HCT116 (cell line): ENCODE data around the gene ARFGEF3. TPM values are rescaled to one million over a fixed set of nuclear protein-coding genes. Genes with fewer than 3 reads are reported as not detected.

Source experiments
- ATAC-seq: fragments of 200-7000 bp; cut with Tn5 transposase; 2 replicates; pipeline ENCODE4 v1.9.1; 2020; ENCODE audit warnings: mild to moderate bottlenecking, moderate library complexity
- BruUV-seq: library from RNA; stranded (reverse); fragments of 400-500 nt; replicated peaks from 2 replicates; lab custom pipeline; 2021; lab: Mats Ljungman, UMichigan
- CTCF ChIA-PET: fragments of 300-600 bp; sonication (Branson Sonifier 250); formaldehyde crosslinking; loops from one replicate; lab custom pipeline; 2021; ENCODE audit warnings: antibody characterized with exemption; lab: Charles Lee
- POLR2A ChIA-PET: fragments of 300-600, 350-600 bp; sonication (Branson Sonifier 250); formaldehyde crosslinking; loops from one replicate; lab custom pipeline; 2021; ENCODE audit warnings: antibody characterized with exemption; lab: Charles Lee
- RAD21 ChIA-PET, 2 experiments: fragments of 300-600 bp; sonication (Branson Sonifier 250); formaldehyde crosslinking; loops; one replicate each; lab custom pipeline; 2023; ENCODE audit warnings: low total read pairs in 2 of 2; ENCODE audit not compliant: uncharacterized antibody in 2 of 2, unreplicated experiment in 2 of 2, low non-redundant PET in 1 of 2; lab: Charles Lee
- DNase-seq: peaks from one replicate; pipeline ENCODE4 v3.0.0-alpha.2; 2010; ENCODE audit warnings: low read depth, low spot score
- H2AFZ ChIP-seq: fragments of 200-600 bp; shearing (Covaris generic), sonication (generic); 2 replicates; pipeline ENCODE4 v1.6.1; 2017; ENCODE audit warnings: low read depth, mixed run types, mixed read lengths, antibody characterized with exemption, low read length; ENCODE audit not compliant: poor library complexity, severe bottlenecking
- H3K27ac ChIP-seq: 2 replicates; pipeline ENCODE4 v1.5.1; 2012; ENCODE audit warnings: low read depth, low read length
- H3K27me3 ChIP-seq: fragments of 200-600 bp; sonication (generic); 2 replicates; pipeline ENCODE4 v1.6.1; 2016; ENCODE audit warnings: mixed run types, low read length, mixed read lengths; ENCODE audit not compliant: insufficient read depth
- H3K36me3 ChIP-seq, 2 experiments: fragments of 200-500 bp in 1 of 2; fragments of 200-600 bp in 1 of 2; sonication (Bioruptor generic) in 1 of 2; sonication (generic) in 1 of 2; 2 replicates each; pipeline versions ENCODE4 v1.5.1 to v1.6.1; 2014 to 2016; ENCODE audit warnings: low read length in 2 of 2, inconsistent platforms in 1 of 2, mixed read lengths in 1 of 2, mixed run types in 1 of 2; ENCODE audit not compliant: insufficient read depth in 2 of 2, control insufficient read depth in 1 of 2
- H3K4me1 ChIP-seq, 2 experiments: fragments of 200-600 bp in 1 of 2; sonication (generic) in 1 of 2; 2 replicates each; pipeline versions ENCODE4 v1.5.1 to v1.6.1; 2012 to 2017; ENCODE audit warnings: low read length in 2 of 2, inconsistent platforms in 1 of 2, mild to moderate bottlenecking in 1 of 2, mixed read lengths in 1 of 2, mixed run types in 1 of 2, moderate library complexity in 1 of 2; ENCODE audit not compliant: insufficient read depth in 2 of 2, control insufficient read depth in 1 of 2
- H3K4me2 ChIP-seq: fragments of 200-600 bp; sonication (generic); 2 replicates; pipeline ENCODE4 v1.6.1; 2017; ENCODE audit warnings: mixed run types, low read length, mixed read lengths
- H3K4me3 ChIP-seq, 2 experiments: fragments of 200-600 bp in 1 of 2; sonication (generic) in 1 of 2; replicated peaks in 1 of 2; 2 replicates each; pipeline ENCODE4 v1.5.1; 2011 to 2016; ENCODE audit warnings: low read length in 2 of 2, control low read depth in 1 of 2, low read depth in 1 of 2, mild to moderate bottlenecking in 1 of 2, mixed read lengths in 1 of 2, mixed run types in 1 of 2
- H3K79me2 ChIP-seq: fragments of 200-600 bp; sonication (generic); 2 replicates; pipeline ENCODE4 v1.6.1; 2017; ENCODE audit warnings: mild to moderate bottlenecking, mixed run types, low read length, moderate library complexity, mixed read lengths; ENCODE audit not compliant: insufficient read depth
- H3K9ac ChIP-seq: fragments of 200-600 bp; sonication (generic); 2 replicates; pipeline ENCODE4 v1.6.1; 2016; ENCODE audit warnings: low read length, mixed read lengths
- H3K9me2 ChIP-seq: fragments of 200-600 bp; sonication (generic), shearing (Covaris generic); 2 replicates; pipeline ENCODE4 v1.6.1; 2017; ENCODE audit warnings: mixed run types, mild to moderate bottlenecking, moderate library complexity; ENCODE audit not compliant: insufficient read depth
- H3K9me3 ChIP-seq, 2 experiments: fragments of 200-500 bp in 1 of 2; fragments of 200-600 bp in 1 of 2; sonication (Bioruptor generic) in 1 of 2; sonication (generic) in 1 of 2; 2 replicates each; pipeline ENCODE4 v1.6.1; 2014 to 2017; ENCODE audit warnings: low read length in 2 of 2, mixed read lengths in 2 of 2, inconsistent platforms in 1 of 2, low read depth in 1 of 2, mild to moderate bottlenecking in 1 of 2, mixed run types in 1 of 2, moderate library complexity in 1 of 2; ENCODE audit not compliant: control insufficient read depth in 1 of 2, insufficient read depth in 1 of 2
- H4K20me1 ChIP-seq: fragments of 200-600 bp; sonication (generic), shearing (Covaris generic); 2 replicates; pipeline ENCODE4 v1.6.1; 2017; ENCODE audit warnings: mixed run types, mild to moderate bottlenecking, moderate library complexity; ENCODE audit not compliant: insufficient read depth
- CEBPB ChIP-seq: IDR thresholded peaks from 2 replicates; pipeline ENCODE4 v1.6.1; 2012; ENCODE audit warnings: low read depth
- POLR2AphosphoS5 ChIP-seq: IDR thresholded peaks from 2 replicates; pipeline ENCODE4 v1.6.1; 2011; ENCODE audit warnings: mild to moderate bottlenecking, low read depth, low read length, moderate library complexity
- REST ChIP-seq: IDR thresholded peaks from 2 replicates; pipeline ENCODE4 v1.6.1; 2012; ENCODE audit warnings: low read depth
- SP1 ChIP-seq: IDR thresholded peaks from 2 replicates; pipeline ENCODE4 v1.6.1; 2012; ENCODE audit warnings: low read depth
- ZBTB33 ChIP-seq: IDR thresholded peaks from 2 replicates; pipeline ENCODE4 v1.6.1; 2011; ENCODE audit warnings: mild to moderate bottlenecking, low read length, moderate library complexity; ENCODE audit not compliant: insufficient replicate concordance; ENCODE audit errors: extremely low read depth
- ZNF274 ChIP-seq: fragments of 200-500 bp; sonication (Bioruptor generic); IDR thresholded peaks from 2 replicates; pipeline ENCODE4 v1.6.1; 2014; ENCODE audit warnings: mild to moderate bottlenecking, low read depth, low read length, inconsistent platforms
- intact Hi-C: fragments of 100-400 bp; cut with micrococcal nuclease; formaldehyde crosslinking; loops from 2 replicates; pipeline ENCODE4 v1.10.0; 2022
- total RNA-seq: library from RNA; stranded (reverse); gene quantifications from one replicate; pipeline ENCODE4 v1.2.1, GENCODE V29; 2021; ENCODE audit not compliant: unreplicated experiment

Gene ARFGEF3
- total RNA-seq, 1 experiment from 2014 or later = 3.8 TPM

- intact Hi-C loops = no loop called here
- ChIA-PET CTCF (no interaction called here), POLR2A (no interaction called here)
These were observed 37.6 kb upstream of the ARFGEF3 start for GRCh38 chr6:138124096-138124495.

GRCh38 chr6:138128096-138128495, 33.6 kb upstream of the ARFGEF3 start:
- intact Hi-C loops = no loop called here
- no peak overlapping the region for H3K4me2 ChIP-seq
- CTCF ChIA-PET = interaction anchor here (1.9 kb wide), 1 partner anchor 12 kb away, joined by 4 read pairs; no protein-coding TSS in a partner anchor

More at GRCh38 chr6:138124096-138124495, 37.6 kb upstream of the ARFGEF3 start:
- no peaks in the 10 kb centered on the region for H4K20me1 ChIP-seq
- H3K79me2 ChIP-seq = no peaks in the 10 kb centered on the region
- BruUV-seq = no TSS peak
- H3K4me2 ChIP-seq = no peak overlapping the region
- no peak overlapping the region for H3K4me3 ChIP-seq
- no peak for DNase-seq
- no peak for ATAC-seq
- no peak overlapping the region for H3K27ac ChIP-seq
- H2AFZ ChIP-seq = no peak overlapping the region
- no peak overlapping the region for H3K9ac ChIP-seq
- no peak for TF ChIP-seq SP1
- no peak for TF ChIP-seq ZNF274
- TF ChIP-seq, all 23 proteins: peak for 0
- H3K36me3 ChIP-seq = no peaks in the 10 kb centered on the region
- RAD21 ChIA-PET = no interaction called here
- H3K27me3 ChIP-seq = no peaks in the 10 kb centered on the region
- H3K9me2 ChIP-seq = no peaks in the 10 kb centered on the region
- H3K4me1 ChIP-seq = no peaks in the 10 kb centered on the region
- no peaks in the 10 kb centered on the region for H3K9me3 ChIP-seq

More at GRCh38 chr6:138128096-138128495, 33.6 kb upstream of the ARFGEF3 start:
- H3K27ac ChIP-seq = no peak overlapping the region
- H2AFZ ChIP-seq = no peak overlapping the region
- H3K9me2 ChIP-seq = no peaks in the 10 kb centered on the region
- H3K4me3 ChIP-seq = no peak overlapping the region
- no peaks in the 10 kb centered on the region for H3K27me3 ChIP-seq
- ChIA-PET RAD21 (no interaction called here), POLR2A (no interaction called here)
- no peak overlapping the region for H3K9ac ChIP-seq
- no peaks in the 10 kb centered on the region for H3K36me3 ChIP-seq
- no peaks in the 10 kb centered on the region for H3K4me1 ChIP-seq
- ATAC-seq = no peak
- no peaks in the 10 kb centered on the region for H3K9me3 ChIP-seq
- no peaks in the 10 kb centered on the region for H4K20me1 ChIP-seq
- no peaks in the 10 kb centered on the region for H3K79me2 ChIP-seq
- no peak for TF ChIP-seq POLR2AphosphoS5
- TF ChIP-seq REST = no peak
- no peak for TF ChIP-seq ZBTB33
- TF ChIP-seq CEBPB = no peak
- TF ChIP-seq, all 23 proteins: peak for 0
- BruUV-seq = no TSS peak
- DNase-seq = no peak
